GM18502 (cell line): ENCODE data around the gene CARD8.
"Not testable (repeated sequence)": the region's sequence is repeated elsewhere in the genome, so short reads cannot be mapped to it uniquely, and the experiment has no call there.

Experiments
- ATAC-seq: cut with Tn5 transposase; IDR thresholded peaks from one replicate; pipeline ENCODE4 v1.9.1; 2021; ENCODE audit warnings: mild to moderate bottlenecking; ENCODE audit not compliant: unreplicated experiment, poor library complexity

The CARD8 gene

GRCh38 chr19:48255376-48256303 lies at the start of gene CARD8:
TSS of gene CARD8 (minus strand) at chr19:48255912. CDS start at chr19:48241020, 14,892 bp downstream.
- peak; percentile 65 for ATAC-seq

GRCh38 chr19:48303866-48304265 lies 48.2 kb upstream of the CARD8 start:
- ATAC-seq: no peak

- ATAC-seq: no peak
Observed at GRCh38 chr19:48303367-48303766, 47.7 kb upstream of the CARD8 start.

- ATAC-seq: no peak
Observed at GRCh38 chr19:48302600-48302959, 46.9 kb upstream of the CARD8 start.

GRCh38 chr19:48301886-48302599 lies 46.3 kb upstream of the CARD8 start:
- ATAC-seq: no peak

GRCh38 chr19:48297975-48298374 lies 42.3 kb upstream of the CARD8 start:
- no peak for ATAC-seq

GRCh38 chr19:48296963-48297734 lies 41.4 kb upstream of the CARD8 start:
- ATAC-seq: no peak

- ATAC-seq: no peak
Observed at GRCh38 chr19:48295458-48295857, 39.7 kb upstream of the CARD8 start.

- ATAC-seq: no peak
Observed at GRCh38 chr19:48292798-48293197, 37.1 kb upstream of the CARD8 start.

- ATAC-seq: not testable (repeated sequence)
Observed at GRCh38 chr19:48291489-48291815, 35.7 kb upstream of the CARD8 start.

- no peak for ATAC-seq
Observed at GRCh38 chr19:48290771-48291488, 35.2 kb upstream of the CARD8 start.

- no peak for ATAC-seq
Observed at GRCh38 chr19:48290401-48290770, 34.7 kb upstream of the CARD8 start.

GRCh38 chr19:48287748-48288147 lies 32.0 kb upstream of the CARD8 start:
- ATAC-seq: no peak

- no peak for ATAC-seq
Observed at GRCh38 chr19:48284896-48285295, 29.2 kb upstream of the CARD8 start.

- no peak for ATAC-seq
Observed at GRCh38 chr19:48283908-48284307, 28.2 kb upstream of the CARD8 start.

GRCh38 chr19:48279747-48280146 lies 24.0 kb upstream of the CARD8 start:
- ATAC-seq: no peak

GRCh38 chr19:48274938-48275337 lies 19.2 kb upstream of the CARD8 start:
- no peak for ATAC-seq

GRCh38 chr19:48274173-48274572 lies 18.5 kb upstream of the CARD8 start:
- ATAC-seq: no peak

GRCh38 chr19:48271531-48272151 lies 15.9 kb upstream of the CARD8 start:
- no peak for ATAC-seq

GRCh38 chr19:48269617-48270026 lies 13.9 kb upstream of the CARD8 start:
- ATAC-seq: not testable (repeated sequence)
